ENCODE measurements around the gene ALDOB.

ALDOB gene

DNA sequence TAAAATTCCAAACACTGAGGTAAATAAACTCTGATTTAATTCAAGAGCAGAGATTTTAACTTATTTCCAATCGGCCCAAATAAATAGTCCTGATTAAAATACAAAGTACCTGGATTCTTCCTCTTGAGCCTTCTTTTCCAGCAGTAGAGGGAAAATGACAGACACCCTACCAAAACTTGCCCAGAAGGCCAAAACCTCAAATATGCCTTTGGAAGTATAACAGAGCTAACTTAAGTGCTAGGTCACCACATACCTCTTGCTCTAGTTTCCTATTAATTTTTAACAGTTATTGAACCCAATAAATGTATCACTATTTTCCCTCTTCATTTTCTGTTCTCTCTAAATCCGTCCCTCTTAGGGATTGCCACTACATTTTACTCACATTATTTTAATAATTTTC is 52.2 kb downstream of the ALDOB start:
- DNase-seq (ENCODE audit: low spot score): no peak

DNA sequence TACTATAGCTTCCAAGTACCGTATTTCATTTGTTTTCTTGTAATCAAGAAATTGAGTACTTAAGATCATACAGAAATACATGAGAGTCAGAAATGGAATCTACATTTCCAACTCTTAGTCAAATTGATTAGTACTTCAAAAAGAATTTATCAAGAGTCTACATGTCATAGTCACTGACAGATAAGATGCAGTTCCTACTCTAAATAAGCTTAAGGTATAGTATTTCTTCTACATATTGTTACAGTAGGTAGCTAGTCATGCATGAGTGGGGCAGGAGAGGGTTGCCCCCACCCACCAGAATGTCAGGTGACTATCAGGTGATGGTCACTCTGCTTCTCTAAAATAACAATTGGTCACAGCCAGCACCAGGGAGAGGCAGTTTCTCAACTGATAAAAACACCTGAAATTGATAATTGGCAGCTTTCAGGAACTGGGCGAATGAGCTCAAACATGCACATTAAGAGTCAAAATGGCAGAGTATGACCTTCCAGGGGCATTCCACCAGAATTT is 53.7 kb downstream of the ALDOB start:
- no peak for DNase-seq (ENCODE audit: low spot score)

DNA sequence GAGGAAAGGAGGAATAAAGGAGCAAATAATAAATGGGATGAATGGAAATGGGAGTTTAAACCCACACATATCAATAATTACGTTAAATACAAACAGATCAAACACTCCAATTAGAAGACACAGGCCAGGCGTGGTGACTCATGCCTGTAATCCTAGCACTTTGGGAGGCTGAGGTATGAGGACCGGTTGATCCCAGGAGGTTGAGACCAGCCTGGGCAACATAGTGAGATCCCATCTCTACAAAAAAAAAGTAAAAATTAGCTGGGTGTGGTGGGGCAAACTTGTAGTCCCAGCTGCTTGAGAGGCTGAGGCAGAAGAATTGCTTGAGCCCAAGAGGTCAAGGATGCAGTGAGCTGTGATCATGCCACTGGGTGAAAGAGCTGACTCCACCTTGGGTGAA is 54.5 kb downstream of the ALDOB start:
- DNase-seq (ENCODE audit: low spot score): no peak

DNA sequence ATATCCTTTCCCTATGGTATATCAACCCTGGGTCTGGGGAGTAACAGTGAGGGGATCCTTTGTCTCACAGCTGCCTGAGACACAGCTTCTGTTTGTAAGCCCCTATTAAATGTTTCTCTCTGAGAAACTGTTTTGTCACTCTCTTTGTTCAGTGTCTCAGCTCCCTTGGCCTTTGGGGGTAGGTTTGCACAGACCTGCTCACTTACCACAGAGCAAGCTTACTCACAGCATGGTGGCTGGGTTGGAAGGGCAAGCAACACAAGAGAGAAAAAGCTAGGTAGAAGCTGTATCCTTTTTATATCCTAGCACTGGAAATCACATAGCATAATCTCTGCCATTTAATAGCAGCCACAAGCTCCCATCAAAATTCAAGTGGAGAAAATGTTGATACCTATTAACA is 55.3 kb downstream of the ALDOB start:
- no peak for DNase-seq (ENCODE audit: low spot score)

DNA sequence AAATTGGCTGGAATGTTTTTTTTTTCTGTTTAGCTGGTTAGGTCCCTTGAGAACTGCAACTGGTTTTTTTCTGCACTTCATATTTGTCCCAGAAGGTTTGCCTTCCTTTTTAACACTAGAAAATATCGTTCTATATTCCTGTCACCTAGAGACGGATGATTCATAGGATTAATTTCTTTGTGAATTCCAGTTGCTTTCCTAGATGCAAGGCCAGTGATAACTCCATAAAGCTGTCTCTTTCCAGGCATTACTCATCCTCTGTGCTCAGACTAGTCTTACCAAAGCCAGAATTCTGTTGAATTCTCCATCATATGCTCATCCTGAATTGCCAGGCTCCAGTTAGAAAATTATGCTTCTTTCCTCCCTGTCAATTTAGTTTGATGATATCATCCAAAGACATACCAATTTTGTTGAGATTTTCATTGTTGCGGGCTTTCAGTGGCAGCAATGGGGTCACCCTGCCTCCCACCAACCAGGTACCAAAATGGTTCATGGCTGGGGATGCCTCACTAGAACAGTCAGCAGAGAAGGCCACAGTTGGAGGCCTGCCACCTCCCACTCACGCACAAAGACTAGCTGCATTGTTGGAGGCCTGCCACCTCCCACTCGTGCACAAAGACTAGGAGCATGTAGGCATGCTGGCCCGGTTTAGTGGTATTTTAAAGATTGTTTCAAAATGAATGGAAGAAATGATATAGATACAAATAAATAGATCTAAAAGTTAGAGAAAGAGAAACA is 59.3 kb downstream of the ALDOB start:
- DNase-seq (ENCODE audit: low spot score): peak; percentile 81

DNA sequence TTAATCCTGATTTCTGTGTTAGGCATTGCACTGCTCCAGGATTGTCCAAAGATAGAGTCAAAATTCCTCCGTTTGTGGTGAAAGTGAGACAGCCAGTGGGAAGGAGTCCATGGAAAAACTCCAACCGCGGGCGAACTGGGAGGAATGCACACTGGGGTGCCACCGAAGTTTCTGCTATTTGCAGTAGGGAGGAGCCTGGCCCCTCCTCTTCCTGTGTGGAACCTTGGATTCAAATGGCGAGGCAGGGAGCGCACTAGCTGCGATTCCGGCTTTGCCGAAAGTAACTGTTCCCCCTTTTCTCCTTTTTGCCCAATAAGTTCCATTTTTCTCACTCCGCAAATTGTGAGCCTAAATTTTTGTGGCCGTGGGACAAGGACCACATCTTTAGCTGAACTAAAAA is 60.0 kb downstream of the ALDOB start:
- DNase-seq (ENCODE audit: low spot score): no peak

DNA sequence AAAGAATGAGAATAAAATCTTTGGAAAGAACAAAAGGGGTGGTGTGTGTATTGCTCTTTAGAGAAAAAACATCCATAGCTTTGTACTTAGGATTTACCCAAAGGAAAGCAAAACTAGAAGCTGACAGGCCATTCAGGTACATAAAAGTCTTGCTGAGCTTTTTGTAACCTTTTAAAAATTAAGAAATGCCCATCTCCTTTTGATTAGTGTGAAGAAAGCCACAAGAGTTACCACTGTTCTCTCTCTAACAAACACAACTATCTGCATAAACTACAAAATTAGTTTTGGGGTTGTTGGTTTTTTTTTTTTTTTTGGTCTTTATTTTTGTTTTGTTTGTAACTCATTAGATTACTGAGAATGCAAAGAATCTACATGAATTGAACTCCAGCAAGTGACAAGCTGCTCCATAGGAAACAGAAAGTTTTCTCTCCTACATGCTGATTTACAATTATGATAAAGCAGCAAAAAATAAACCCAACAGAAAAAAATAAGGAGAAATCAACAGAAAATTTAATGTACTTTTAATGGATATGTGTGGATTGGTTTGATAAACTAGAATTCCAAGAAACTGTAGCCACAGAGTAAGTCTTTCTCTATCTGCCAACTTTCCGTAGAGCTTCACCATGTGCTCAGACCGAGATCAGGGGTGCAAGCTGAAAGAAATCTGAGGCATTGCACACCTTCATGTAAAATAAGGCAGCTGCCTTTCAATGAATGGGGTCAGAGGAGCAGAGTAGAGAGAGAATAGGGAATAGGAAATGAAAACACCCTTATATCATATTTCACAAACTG is 63.1 kb downstream of the ALDOB start:
- no peak for DNase-seq (ENCODE audit: low spot score)

DNA sequence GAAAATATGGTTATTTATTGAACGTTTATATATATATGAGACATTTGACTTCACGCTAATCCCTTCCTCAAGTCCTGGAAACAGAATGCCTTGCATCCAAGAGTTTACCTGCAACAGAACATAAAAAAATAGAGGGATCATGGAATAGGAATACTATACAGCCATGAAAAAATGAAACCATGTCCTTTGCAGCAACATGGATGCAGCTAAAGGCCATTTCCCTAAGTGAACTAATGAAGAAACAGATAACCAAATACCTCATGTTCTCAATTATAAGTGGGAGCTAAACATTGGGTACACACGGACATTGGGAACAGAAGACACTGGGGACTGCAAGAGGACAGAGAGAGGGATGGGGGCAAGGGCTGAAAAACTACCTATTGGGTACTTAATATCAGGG is 63.8 kb downstream of the ALDOB start:
- no peak for DNase-seq (ENCODE audit: low spot score)
